A549 (cell line): ENCODE measurements around the gene FLYWCH1. TPM values are rescaled to one million over a fixed set of nuclear protein-coding genes. Genes with fewer than 3 reads are reported as not detected.

ENCODE experiments used
- ATAC-seq, 2 experiments: fragments of 200-7000 bp in 1 of 2; fragments of >200 bp in 1 of 2; cut with Nextera tagmentation in 1 of 2; cut with Tn5 transposase in 1 of 2; 3 replicates each; pipeline versions ENCODE4 v1.8.0 to v1.9.1; 2018 to 2020; ENCODE audit warnings: mild to moderate bottlenecking in 1 of 2, moderate library complexity in 1 of 2
- CTCF ChIA-PET: fragments of 300-600 bp; sonication (Branson Sonifier 250); formaldehyde crosslinking; extraction: SDS; loops from one replicate; lab custom pipeline; 2021; ENCODE audit warnings: antibody characterized with exemption, inconsistent platforms; lab: Yijun Ruan, JAX
- POLR2A ChIA-PET: fragments of 350-600 bp; formaldehyde crosslinking; extraction: SDS; loops from one replicate; lab custom pipeline; 2021; ENCODE audit warnings: antibody characterized with exemption, inconsistent platforms; lab: Yijun Ruan, JAX
- DNase-seq, 2 experiments: peaks; one replicate each; pipeline versions ENCODE4 v3.0.0 to v3.0.0-alpha.2; 2011 to 2016; ENCODE audit warnings: low read depth in 1 of 2, low spot score in 1 of 2
- FAIRE-seq: peaks from 2 replicates; lab custom pipeline; 2011; peaks lifted over from hg19 to GRCh38; lab: Jason Lieb, UNC
- H3K27ac ChIP-seq, 2 experiments: fragments of >200 bp; sonication (Bioruptor Twin); formaldehyde crosslinking; 3 replicates each; pipeline ENCODE4 v1.5.1; 2016 to 2017
- H3K4me1 ChIP-seq: fragments of >200 bp; sonication (Bioruptor Twin); formaldehyde crosslinking; 3 replicates; pipeline ENCODE4 v1.6.1; 2016
- H3K4me2 ChIP-seq: fragments of >200 bp; sonication (Bioruptor Twin); formaldehyde crosslinking; 3 replicates; pipeline ENCODE4 v1.6.1; 2016
- H3K4me3 ChIP-seq: fragments of >200 bp; sonication (Bioruptor Twin); formaldehyde crosslinking; 3 replicates; pipeline ENCODE4 v1.5.1; 2016
- H3K9me3 ChIP-seq: fragments of >200 bp; sonication (Bioruptor Twin); formaldehyde crosslinking; 3 replicates; pipeline ENCODE4 v1.6.1; 2016
- BHLHE40 ChIP-seq: IDR thresholded peaks from 2 replicates; pipeline ENCODE4 v1.6.1; 2012; ENCODE audit warnings: low read depth, low read length, inconsistent platforms
- CHD2 ChIP-seq: fragments of 150-350 bp; IDR thresholded peaks from 2 replicates; pipeline ENCODE4 v1.6.1; 2014; ENCODE audit warnings: low read length; ENCODE audit not compliant: partially characterized antibody
- EHMT2 ChIP-seq: fragments of 200-600 bp; sonication (generic); IDR thresholded peaks from 2 replicates; pipeline ENCODE4 v1.6.1; 2016; ENCODE audit warnings: antibody characterized with exemption, low read depth, mild to moderate bottlenecking, moderate library complexity
- ELK1 ChIP-seq: fragments of 150-350 bp; IDR thresholded peaks from 2 replicates; pipeline ENCODE4 v1.6.1; 2014; ENCODE audit warnings: low read depth, mild to moderate bottlenecking, low read length
- ESRRA ChIP-seq: fragments of 150-350 bp; IDR thresholded peaks from 2 replicates; pipeline ENCODE4 v1.6.1; 2014; ENCODE audit warnings: mild to moderate bottlenecking, low read length, borderline replicate concordance
- FOSB ChIP-seq: fragments of 250-450 bp; sonication (Bioruptor Pico); IDR thresholded peaks from 2 replicates; pipeline ENCODE4 v1.5.0; 2020; ENCODE audit warnings: mild to moderate bottlenecking, moderate library complexity
- FOSL2 ChIP-seq, 2 experiments: fragments of 450-650 bp in 1 of 2; fragments of >200 bp in 1 of 2; sonication (Bioruptor Twin) in 1 of 2; formaldehyde crosslinking; IDR thresholded peaks; 2 replicates each; pipeline versions ENCODE4 v1.5.0 to v1.6.1; 2016 to 2020; ENCODE audit warnings: mild to moderate bottlenecking in 1 of 2, moderate library complexity in 1 of 2
- FOXS1 ChIP-seq: fragments of 250-450 bp; sonication (Bioruptor Pico); IDR thresholded peaks from 2 replicates; pipeline ENCODE4 v1.5.0; 2020; ENCODE audit warnings: mild to moderate bottlenecking, moderate library complexity
- GATA3 ChIP-seq: IDR thresholded peaks from 2 replicates; pipeline ENCODE4 v1.6.1; 2012; ENCODE audit warnings: borderline replicate concordance
- HES2 ChIP-seq: fragments of >200 bp; sonication (Bioruptor Twin); formaldehyde crosslinking; IDR thresholded peaks from 2 replicates; pipeline ENCODE4 v1.6.1; 2016
- HEYL ChIP-seq: fragments of 250-450 bp; sonication (Bioruptor Pico); IDR thresholded peaks from 2 replicates; pipeline ENCODE4 v1.8.0; 2021; ENCODE audit warnings: mild to moderate bottlenecking, moderate library complexity
- HOXB13 ChIP-seq: fragments of 250-450 bp; sonication (Bioruptor Pico); IDR thresholded peaks from 2 replicates; pipeline ENCODE4 v1.5.0; 2020; ENCODE audit warnings: low read depth, mild to moderate bottlenecking, moderate library complexity
- JUNB ChIP-seq: fragments of >200 bp; sonication (Bioruptor Twin); formaldehyde crosslinking; IDR thresholded peaks from 2 replicates; pipeline ENCODE4 v1.6.1; 2016
- NPAS2 ChIP-seq: fragments of 250-450 bp; sonication (Bioruptor Pico); IDR thresholded peaks from 2 replicates; pipeline ENCODE4 v1.8.0; 2022; ENCODE audit warnings: mild to moderate bottlenecking, moderate library complexity, borderline replicate concordance
- NR3C1 ChIP-seq: fragments of >200 bp; sonication (Bioruptor Twin); formaldehyde crosslinking; IDR thresholded peaks from 3 replicates; pipeline ENCODE4 v1.6.1; 2017
- PHF8 ChIP-seq: fragments of 200-600 bp; sonication (generic); IDR thresholded peaks from 2 replicates; pipeline ENCODE4 v1.6.1; 2016; ENCODE audit warnings: low read depth, mild to moderate bottlenecking, antibody characterized with exemption, moderate library complexity, borderline replicate concordance
- RAD21 ChIP-seq, 2 experiments: fragments of >200 bp in 1 of 2; sonication (Bioruptor Twin) in 1 of 2; formaldehyde crosslinking in 1 of 2; IDR thresholded peaks in 1 of 2; conservative IDR thresholded peaks in 1 of 2; 2 replicates in 1 of 2; 3 replicates in 1 of 2; pipeline ENCODE4 v1.6.1; 2012 to 2018; ENCODE audit warnings: inconsistent platforms in 1 of 2
- RNF2 ChIP-seq: fragments of 200-600 bp; sonication (generic); IDR thresholded peaks from 2 replicates; pipeline ENCODE4 v1.6.1; 2016; ENCODE audit warnings: low read depth, mild to moderate bottlenecking, antibody characterized with exemption, moderate library complexity, borderline replicate concordance
- SMC3 ChIP-seq: fragments of >200 bp; sonication (Bioruptor Twin); formaldehyde crosslinking; IDR thresholded peaks from 3 replicates; pipeline ENCODE4 v1.6.1; 2018; ENCODE audit warnings: inconsistent platforms
- TFCP2L1 ChIP-seq: fragments of 250-450 bp; sonication (Bioruptor Pico); IDR thresholded peaks from 2 replicates; pipeline ENCODE4 v1.5.0; 2021; ENCODE audit warnings: mild to moderate bottlenecking
- TP53 ChIP-seq: fragments of 250-450 bp; sonication (Bioruptor Pico); IDR thresholded peaks from 2 replicates; pipeline ENCODE4 v1.5.0; 2021; ENCODE audit warnings: mild to moderate bottlenecking, moderate library complexity
- USF2 ChIP-seq: fragments of 450-650 bp; IDR thresholded peaks from 2 replicates; pipeline ENCODE4 v1.6.1; 2014; ENCODE audit warnings: antibody characterized with exemption
- ZC3H11A ChIP-seq: fragments of 450-650 bp; IDR thresholded peaks from 2 replicates; pipeline ENCODE4 v1.6.1; 2014; ENCODE audit warnings: antibody characterized with exemption, mild to moderate bottlenecking
- ZNF302 ChIP-seq: fragments of 250-450 bp; sonication (Bioruptor Pico); IDR thresholded peaks from 2 replicates; pipeline ENCODE4 v1.9.0; 2021; ENCODE audit warnings: inconsistent platforms, mild to moderate bottlenecking, moderate library complexity
- WGBS: methylation state at CpG from one replicate; pipeline ENCODE4 v1.1.6; 2017; ENCODE audit errors: missing lambda C conversion rate; 5-methylcytosine and 5-hydroxymethylcytosine counted together
- polyA plus RNA-seq, 4 experiments: library from polyadenylated mRNA; depleted of rRNA in 3 of 4; stranded (reverse); fragments of >200 nt; fragmentation: RNase III in 1 of 4; extraction: RNeasy Plus Mini Kit Qiagen cat#74134 plus additional on column Dnase treatment in 1 of 4; gene quantifications; 2 replicates in 3 of 4; 3 replicates in 1 of 4; pipeline ENCODE4 v1.2.3, GENCODE V29; 2011 to 2017
- TF ChIP-seq, protein P1 (sequence below): fragments of 200-600 bp; sonication (generic); IDR thresholded peaks from 2 replicates; pipeline ENCODE4 v1.6.1; 2016; ENCODE audit warnings: antibody characterized with exemption, mild to moderate bottlenecking, moderate library complexity
- TF ChIP-seq, protein P2 (sequence below): IDR thresholded peaks from 2 replicates; pipeline ENCODE4 v1.6.1; 2012
- TF ChIP-seq, protein P3 (sequence below): fragments of >200 bp; sonication (Bioruptor Twin); formaldehyde crosslinking; IDR thresholded peaks from 3 replicates; pipeline ENCODE4 v1.5.1; 2016

The FLYWCH1 gene
- polyA plus RNA-seq, 2 of the 4 experiments (the other 2 are of a cell fraction), result 9.3 to 22.5 TPM

DNA sequence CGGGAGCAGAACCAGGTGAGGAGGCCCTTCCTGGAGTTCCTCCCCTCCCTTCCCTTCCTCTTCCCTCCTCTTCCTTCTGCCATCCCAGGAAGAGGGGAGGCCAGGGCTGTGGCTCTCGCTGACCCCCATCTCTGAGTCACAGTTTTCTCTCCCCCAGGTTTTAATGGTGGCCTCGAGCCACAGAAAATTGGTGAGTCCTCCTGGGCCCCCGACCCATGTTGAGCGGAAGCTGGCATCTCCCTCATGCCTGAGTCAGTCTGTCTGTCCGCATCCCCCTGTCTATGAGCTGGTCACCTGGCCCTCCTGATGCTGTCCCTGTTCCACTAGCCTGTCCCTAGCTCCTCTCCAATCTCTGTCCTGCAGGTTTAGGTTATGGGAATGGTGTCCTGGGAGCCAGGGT lies 88.2 kb downstream of the FLYWCH1 start:
- CTCF ChIA-PET, result interaction anchor here (1.0 to 14.8 kb wide), 6 partner anchors 8 to 81 kb away, joined by 3 to 214 read pairs (median 6); partner anchors contain the start of genes CLDN6, HCFC1R1, PKMYT1 and THOC6
- WGBS, result 76% methylated on average over 6 of the region's 6 CpGs
- no peaks in the 10 kb centered on the region for H3K9me3 ChIP-seq
- FAIRE-seq (no peak), ATAC-seq (no peak), DNase-seq (no peak)
- POLR2A ChIA-PET, result interaction anchor here (9.6 kb wide), 1 partner anchor 22 kb away, joined by 107 read pairs; the partner anchor contains the start of genes HCFC1R1, THOC6 and TNFRSF12A
- H3K4me3 ChIP-seq, result no peak overlapping the region
- no peak for TF ChIP-seq TP53 (CRISPR knock-in tag)
- TF ChIP-seq ELK1, result no peak
- TF ChIP-seq RNF2, result no peak
- no peak for TF ChIP-seq HES2
- TF ChIP-seq CHD2, result no peak
- TF ChIP-seq PHF8, result no peak
- TF ChIP-seq, protein P1, sequence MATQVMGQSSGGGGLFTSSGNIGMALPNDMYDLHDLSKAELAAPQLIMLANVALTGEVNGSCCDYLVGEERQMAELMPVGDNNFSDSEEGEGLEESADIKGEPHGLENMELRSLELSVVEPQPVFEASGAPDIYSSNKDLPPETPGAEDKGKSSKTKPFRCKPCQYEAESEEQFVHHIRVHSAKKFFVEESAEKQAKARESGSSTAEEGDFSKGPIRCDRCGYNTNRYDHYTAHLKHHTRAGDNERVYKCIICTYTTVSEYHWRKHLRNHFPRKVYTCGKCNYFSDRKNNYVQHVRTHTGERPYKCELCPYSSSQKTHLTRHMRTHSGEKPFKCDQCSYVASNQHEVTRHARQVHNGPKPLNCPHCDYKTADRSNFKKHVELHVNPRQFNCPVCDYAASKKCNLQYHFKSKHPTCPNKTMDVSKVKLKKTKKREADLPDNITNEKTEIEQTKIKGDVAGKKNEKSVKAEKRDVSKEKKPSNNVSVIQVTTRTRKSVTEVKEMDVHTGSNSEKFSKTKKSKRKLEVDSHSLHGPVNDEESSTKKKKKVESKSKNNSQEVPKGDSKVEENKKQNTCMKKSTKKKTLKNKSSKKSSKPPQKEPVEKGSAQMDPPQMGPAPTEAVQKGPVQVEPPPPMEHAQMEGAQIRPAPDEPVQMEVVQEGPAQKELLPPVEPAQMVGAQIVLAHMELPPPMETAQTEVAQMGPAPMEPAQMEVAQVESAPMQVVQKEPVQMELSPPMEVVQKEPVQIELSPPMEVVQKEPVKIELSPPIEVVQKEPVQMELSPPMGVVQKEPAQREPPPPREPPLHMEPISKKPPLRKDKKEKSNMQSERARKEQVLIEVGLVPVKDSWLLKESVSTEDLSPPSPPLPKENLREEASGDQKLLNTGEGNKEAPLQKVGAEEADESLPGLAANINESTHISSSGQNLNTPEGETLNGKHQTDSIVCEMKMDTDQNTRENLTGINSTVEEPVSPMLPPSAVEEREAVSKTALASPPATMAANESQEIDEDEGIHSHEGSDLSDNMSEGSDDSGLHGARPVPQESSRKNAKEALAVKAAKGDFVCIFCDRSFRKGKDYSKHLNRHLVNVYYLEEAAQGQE, result no peak
- TF ChIP-seq, protein P2, sequence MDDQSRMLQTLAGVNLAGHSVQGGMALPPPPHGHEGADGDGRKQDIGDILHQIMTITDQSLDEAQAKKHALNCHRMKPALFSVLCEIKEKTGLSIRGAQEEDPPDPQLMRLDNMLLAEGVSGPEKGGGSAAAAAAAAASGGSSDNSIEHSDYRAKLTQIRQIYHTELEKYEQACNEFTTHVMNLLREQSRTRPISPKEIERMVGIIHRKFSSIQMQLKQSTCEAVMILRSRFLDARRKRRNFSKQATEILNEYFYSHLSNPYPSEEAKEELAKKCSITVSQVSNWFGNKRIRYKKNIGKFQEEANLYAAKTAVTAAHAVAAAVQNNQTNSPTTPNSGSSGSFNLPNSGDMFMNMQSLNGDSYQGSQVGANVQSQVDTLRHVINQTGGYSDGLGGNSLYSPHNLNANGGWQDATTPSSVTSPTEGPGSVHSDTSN, result no peak
- TF ChIP-seq TFCP2L1 (CRISPR knock-in tag), result no peak
- no peak for TF ChIP-seq JUNB
- no peak for TF ChIP-seq ZC3H11A
- no peak for TF ChIP-seq EHMT2
- TF ChIP-seq ZNF302 (CRISPR knock-in tag), result no peak
- no peak for TF ChIP-seq NR3C1
- TF ChIP-seq HEYL (CRISPR knock-in tag), result no peak
- no peak for TF ChIP-seq BHLHE40
- TF ChIP-seq NPAS2, result no peak
- H3K4me2 ChIP-seq, result no peak overlapping the region
- peaks cover 8% of the 10 kb centered on the region; the same call in 2 of the 3 replicates for H3K4me1 ChIP-seq
- H3K27ac ChIP-seq, result no peak overlapping the region

GRCh38 chr16:3000540-3000939 lies 88.8 kb downstream of the FLYWCH1 start:
- ChIA-PET POLR2A (interaction anchor here (0.5 to 9.6 kb wide), 2 partner anchors 21 to 161 kb away, joined by 6 to 107 read pairs; partner anchors contain the start of genes HCFC1R1, THOC6 and TNFRSF12A), CTCF (interaction anchor here (0.7 to 14.8 kb wide), 10 partner anchors 9 to 81 kb away, joined by 3 to 214 read pairs (median 4); partner anchors contain the start of genes CLDN6, HCFC1R1, PKMYT1 and THOC6)
- H3K9me3 ChIP-seq, result no peaks in the 10 kb centered on the region
- no peak for ATAC-seq
- no peak overlapping the region for H3K4me3 ChIP-seq
- no peak for DNase-seq
- H3K4me1 ChIP-seq, result peaks cover 10% of the 10 kb centered on the region; the same call in 2 of the 3 replicates
- H3K4me2 ChIP-seq, result no peak overlapping the region
- no peak overlapping the region for H3K27ac ChIP-seq
- FAIRE-seq, result no peak
- WGBS, result 75% methylated on average over 2 of the region's 4 CpGs
- TF ChIP-seq HOXB13 (CRISPR knock-in tag) (no peak), FOXS1 (CRISPR knock-in tag) (no peak), ELK1 (no peak), USF2 (no peak), SMC3 (no peak), GATA3 (no peak), FOSL2 (IDR thresholded peaks at IDR 0.05) (no peak), FOSL2 (CRISPR knock-in tag; IDR thresholded peaks at IDR 0.05) (no peak), RAD21 (conservative IDR thresholded peaks at IDR 0.05 in 1 of 2, IDR thresholded peaks at IDR 0.05 in 1 of 2) (no peak), ZNF302 (CRISPR knock-in tag) (no peak), ESRRA (no peak), FOSB (CRISPR knock-in tag) (no peak), JUNB (no peak)
- TF ChIP-seq, protein P3, sequence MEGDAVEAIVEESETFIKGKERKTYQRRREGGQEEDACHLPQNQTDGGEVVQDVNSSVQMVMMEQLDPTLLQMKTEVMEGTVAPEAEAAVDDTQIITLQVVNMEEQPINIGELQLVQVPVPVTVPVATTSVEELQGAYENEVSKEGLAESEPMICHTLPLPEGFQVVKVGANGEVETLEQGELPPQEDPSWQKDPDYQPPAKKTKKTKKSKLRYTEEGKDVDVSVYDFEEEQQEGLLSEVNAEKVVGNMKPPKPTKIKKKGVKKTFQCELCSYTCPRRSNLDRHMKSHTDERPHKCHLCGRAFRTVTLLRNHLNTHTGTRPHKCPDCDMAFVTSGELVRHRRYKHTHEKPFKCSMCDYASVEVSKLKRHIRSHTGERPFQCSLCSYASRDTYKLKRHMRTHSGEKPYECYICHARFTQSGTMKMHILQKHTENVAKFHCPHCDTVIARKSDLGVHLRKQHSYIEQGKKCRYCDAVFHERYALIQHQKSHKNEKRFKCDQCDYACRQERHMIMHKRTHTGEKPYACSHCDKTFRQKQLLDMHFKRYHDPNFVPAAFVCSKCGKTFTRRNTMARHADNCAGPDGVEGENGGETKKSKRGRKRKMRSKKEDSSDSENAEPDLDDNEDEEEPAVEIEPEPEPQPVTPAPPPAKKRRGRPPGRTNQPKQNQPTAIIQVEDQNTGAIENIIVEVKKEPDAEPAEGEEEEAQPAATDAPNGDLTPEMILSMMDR, result no peak
